Left renal pelvis (tissue), 4 donors: ENCODE data around the gene RIMS3. TPM values are rescaled to one million over a fixed set of nuclear protein-coding genes. Genes with fewer than 3 reads are reported as not detected.
"Not testable (repeated sequence)": the region's sequence is repeated elsewhere in the genome, so short reads cannot be mapped to it uniquely, and the experiment has no call there.

ENCODE experiments used
- DNase-seq, 4 donors: peaks; one replicate each; pipeline ENCODE4 v3.0.0-alpha.2; 2013; ENCODE audit warnings: low read depth in 4 of 4, low spot score in 3 of 4
- polyA plus RNA-seq, 4 donors: library from polyadenylated mRNA; unstranded; fragments of 120-200 nt; gene quantifications; one replicate each; pipeline ENCODE4 v1.2.1, GENCODE V29; 2013; ENCODE audit not compliant: insufficient read length in 4 of 4

The RIMS3 gene
- polyA plus RNA-seq = 1 to 10 TPM; 1.4 to 2.8 (median 1.6) TPM

GRCh38 chr1:40665335-40666171 is at the start of gene RIMS3:
RIMS3 (minus strand) TSS chr1:40665682; CDS start chr1:40641925, 23,757 bp downstream.
- peak in 2 of 4 donors; percentile 14 to 29 for DNase-seq

GRCh38 chr1:40712997-40713396 is 47.5 kb upstream of the RIMS3 start:
- no peak for DNase-seq

GRCh38 chr1:40712405-40712944 is 47.0 kb upstream of the RIMS3 start:
- DNase-seq = no peak

GRCh38 chr1:40711465-40712404 is 46.3 kb upstream of the RIMS3 start:
- no peak for DNase-seq

- no peak for DNase-seq
Observed at GRCh38 chr1:40710581-40711315, 45.3 kb upstream of the RIMS3 start.

GRCh38 chr1:40709802-40710278 is 44.4 kb upstream of the RIMS3 start:
- DNase-seq = no peak

- DNase-seq = peak; percentile 89 to 93 (median 92)
Observed at GRCh38 chr1:40709100-40709801, 43.8 kb upstream of the RIMS3 start.

GRCh38 chr1:40708750-40709099 is 43.2 kb upstream of the RIMS3 start:
- DNase-seq = peak in 1 of 4 donors; percentile 71

GRCh38 chr1:40706626-40707025 is 41.1 kb upstream of the RIMS3 start:
- DNase-seq = no peak

GRCh38 chr1:40704817-40705733 is 39.6 kb upstream of the RIMS3 start:
- no peak for DNase-seq

GRCh38 chr1:40703316-40703715 is 37.8 kb upstream of the RIMS3 start:
- DNase-seq = no peak

- DNase-seq = not testable (repeated sequence)
Observed at GRCh38 chr1:40702810-40703209, 37.3 kb upstream of the RIMS3 start.

GRCh38 chr1:40701684-40702083 is 36.2 kb upstream of the RIMS3 start:
- DNase-seq = no peak

- no peak for DNase-seq
Observed at GRCh38 chr1:40699787-40700186, 34.3 kb upstream of the RIMS3 start.

GRCh38 chr1:40697436-40697835 is 32.0 kb upstream of the RIMS3 start:
- no peak for DNase-seq

GRCh38 chr1:40696294-40696693 is 30.8 kb upstream of the RIMS3 start:
- DNase-seq = no peak

- no peak for DNase-seq
Observed at GRCh38 chr1:40694353-40694874, 28.9 kb upstream of the RIMS3 start.

- no peak for DNase-seq
Observed at GRCh38 chr1:40693425-40693824, 27.9 kb upstream of the RIMS3 start.
